ENCODE data around the gene SEMA3D. TPM values are rescaled to one million over a fixed set of nuclear protein-coding genes. Genes with fewer than 3 reads are reported as not detected.

SEMA3D gene
- polyA plus RNA-seq, 1 experiment: 7.4 TPM

DNA sequence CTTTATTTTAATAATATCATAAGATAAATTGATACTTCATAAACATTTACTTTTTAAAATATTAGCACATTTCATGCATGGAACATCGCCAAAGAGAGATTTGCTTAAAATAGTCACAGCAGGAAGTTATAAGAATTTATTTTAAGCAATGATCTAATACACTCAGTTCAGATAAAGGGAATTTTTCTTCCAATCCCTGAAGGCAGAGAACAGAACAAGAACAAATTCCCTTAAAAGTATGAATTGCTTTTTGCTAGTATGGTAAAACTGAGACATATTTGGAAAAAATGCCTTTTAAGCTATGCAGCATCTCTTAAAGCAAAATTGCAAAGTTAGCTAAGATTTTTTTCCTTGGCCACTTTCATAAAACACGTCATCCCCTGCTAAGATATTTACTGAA is 91.0 kb downstream of the SEMA3D start:
- TF ChIP-seq CTCF (IDR thresholded peaks at IDR 0.05; ENCODE audit: low read depth, low read length): no peak
- no peak overlapping the region for H3K4me3 ChIP-seq (ENCODE audit: low read depth, low read length)
- H3K27ac ChIP-seq (ENCODE audit: low read depth, low read length): no peak overlapping the region
- ChIA-PET POLR2A (no interaction called here), CTCF (interaction anchor here (0.6 kb wide), 1 partner anchor 470 kb away, joined by 3 read pairs; no protein-coding TSS in a partner anchor)
- no peaks in the 10 kb centered on the region for H3K27me3 ChIP-seq (ENCODE audit: control insufficient read depth, insufficient read depth, low read length)
- H3K9me3 ChIP-seq (ENCODE audit: control insufficient read depth, insufficient read depth, low read length): no peaks in the 10 kb centered on the region
- no peak for DNase-seq (ENCODE audit: low read depth, low spot score)

DNA sequence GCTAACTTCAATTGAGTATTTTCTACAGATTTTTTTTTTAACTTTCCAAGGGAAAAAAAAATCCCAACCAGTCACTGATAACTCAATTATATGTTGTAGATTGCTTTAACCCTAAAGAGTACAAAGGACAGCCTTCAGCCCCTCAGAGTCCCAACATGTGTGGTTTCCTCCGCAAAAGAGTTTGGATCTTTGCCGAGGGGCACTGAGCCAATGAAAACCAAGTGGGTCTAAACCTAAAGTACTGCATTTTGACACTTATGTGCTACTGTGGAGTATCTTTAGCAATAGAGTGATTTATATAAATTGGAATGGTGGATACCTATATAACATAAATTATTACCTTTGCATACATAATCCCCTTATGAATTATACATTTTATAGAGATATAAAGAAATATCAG is 91.5 kb downstream of the SEMA3D start:
- no peak for TF ChIP-seq CTCF (IDR thresholded peaks at IDR 0.05; ENCODE audit: low read depth, low read length)
- Histone ChIP-seq H3K4me3 (ENCODE audit: low read depth, low read length) (no peak overlapping the region), H3K27me3 (ENCODE audit: control insufficient read depth, insufficient read depth, low read length) (no peaks in the 10 kb centered on the region), H3K9me3 (ENCODE audit: control insufficient read depth, insufficient read depth, low read length) (no peaks in the 10 kb centered on the region), H3K27ac (ENCODE audit: low read depth, low read length) (no peak overlapping the region)
- DNase-seq (ENCODE audit: low read depth, low spot score): no peak
- CTCF ChIA-PET: no interaction called here
- POLR2A ChIA-PET: no interaction called here

DNA sequence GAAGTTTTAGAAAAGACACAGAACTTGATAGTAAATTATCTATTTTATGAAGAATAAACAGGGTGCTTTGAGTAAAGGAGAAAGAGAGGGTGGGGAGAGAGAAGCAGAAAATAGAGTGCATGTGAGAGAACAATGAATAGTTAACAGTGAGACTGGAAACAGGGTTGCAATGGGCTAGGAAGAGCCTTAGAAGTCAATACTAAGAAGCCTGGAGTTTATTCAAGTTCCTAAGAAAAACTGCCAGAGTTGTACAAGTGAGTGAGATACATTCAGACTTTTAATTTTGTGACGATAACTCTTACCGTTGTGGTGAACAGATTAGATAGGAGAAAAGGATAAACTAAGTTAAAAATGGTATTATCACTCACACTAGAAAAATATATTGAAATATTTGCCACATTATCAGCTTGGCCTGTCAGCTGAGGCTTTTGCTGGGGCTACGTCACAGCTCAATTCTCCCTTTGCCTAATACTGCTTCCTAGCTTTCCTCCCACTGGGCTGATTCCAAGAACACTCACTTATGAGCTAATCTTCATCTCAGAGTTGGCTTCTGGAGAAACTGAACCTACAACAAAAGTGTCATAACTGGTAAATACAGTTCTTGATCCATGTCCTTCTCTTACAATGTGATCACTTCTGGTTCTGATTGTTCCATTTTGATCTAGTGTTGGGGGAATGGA is 92.7 kb downstream of the SEMA3D start:
- POLR2A ChIA-PET: no interaction called here
- CTCF ChIA-PET: no interaction called here
- Histone ChIP-seq H3K9me3 (ENCODE audit: control insufficient read depth, insufficient read depth, low read length) (no peaks in the 10 kb centered on the region), H3K27me3 (ENCODE audit: control insufficient read depth, insufficient read depth, low read length) (no peaks in the 10 kb centered on the region), H3K4me3 (ENCODE audit: low read depth, low read length) (no peak overlapping the region), H3K27ac (ENCODE audit: low read depth, low read length) (no peak overlapping the region)
- TF ChIP-seq CTCF (IDR thresholded peaks at IDR 0.05; ENCODE audit: low read depth, low read length): no peak
- no peak for DNase-seq (ENCODE audit: low read depth, low spot score)

DNA sequence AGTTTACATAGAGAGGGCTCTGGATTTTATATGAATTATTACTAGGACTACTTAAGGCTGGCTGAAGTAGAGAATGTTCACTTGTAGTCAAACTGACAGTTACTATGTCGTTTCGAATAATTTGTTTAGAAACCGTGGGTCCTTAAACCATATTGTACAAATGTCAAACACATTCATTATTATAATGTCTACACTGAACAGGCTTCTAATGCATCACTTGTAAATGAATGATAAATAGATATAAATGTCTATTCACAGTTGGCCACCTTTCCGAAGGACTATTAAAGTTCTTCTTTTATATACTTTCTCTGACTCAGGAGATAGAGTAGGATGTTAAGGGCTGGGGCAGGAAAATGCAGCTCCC is 95.3 kb downstream of the SEMA3D start:
- H3K9me3 ChIP-seq (ENCODE audit: control insufficient read depth, insufficient read depth, low read length): no peaks in the 10 kb centered on the region
- no peaks in the 10 kb centered on the region for H3K27me3 ChIP-seq (ENCODE audit: control insufficient read depth, insufficient read depth, low read length)
- POLR2A ChIA-PET: no interaction called here
- H3K4me3 ChIP-seq (ENCODE audit: low read depth, low read length): no peak overlapping the region
- H3K27ac ChIP-seq (ENCODE audit: low read depth, low read length): no peak overlapping the region
- CTCF ChIA-PET: no interaction called here
- no peak for DNase-seq (ENCODE audit: low read depth, low spot score)
- no peak for TF ChIP-seq CTCF (IDR thresholded peaks at IDR 0.05; ENCODE audit: low read depth, low read length)

GRCh38 chr7:85090919-85091564 is 95.8 kb downstream of the SEMA3D start:
- H3K27me3 ChIP-seq (ENCODE audit: control insufficient read depth, insufficient read depth, low read length): no peaks in the 10 kb centered on the region
- H3K4me3 ChIP-seq (ENCODE audit: low read depth, low read length): no peak overlapping the region
- no peak for TF ChIP-seq CTCF (IDR thresholded peaks at IDR 0.05; ENCODE audit: low read depth, low read length)
- no peaks in the 10 kb centered on the region for H3K9me3 ChIP-seq (ENCODE audit: control insufficient read depth, insufficient read depth, low read length)
- no peak overlapping the region for H3K27ac ChIP-seq (ENCODE audit: low read depth, low read length)
- DNase-seq (ENCODE audit: low read depth, low spot score): no peak
- ChIA-PET CTCF (no interaction called here), POLR2A (no interaction called here)

Measured in AG04450 (cell line).